HEK293 (cell line): ENCODE measurements around the gene LRFN4.

Experiments
- BCL11A ChIP-seq: fragments of 450-650 bp; formaldehyde crosslinking; IDR thresholded peaks from 2 replicates; pipeline ENCODE4 v1.5.1; 2016; ENCODE audit warnings: low read depth, missing biosample characterization, missing genetic modification characterization
- RBAK ChIP-seq: fragments of 450-650 bp; formaldehyde crosslinking; IDR thresholded peaks from 2 replicates; pipeline ENCODE4 v1.5.1; 2016; ENCODE audit warnings: missing biosample characterization, missing genetic modification characterization
- SP3 ChIP-seq: fragments of 450-650 bp; formaldehyde crosslinking; IDR thresholded peaks from 2 replicates; pipeline ENCODE4 v1.5.1; 2016; ENCODE audit warnings: missing biosample characterization, missing genetic modification characterization
- TCF7L2 ChIP-seq: IDR thresholded peaks from 2 replicates; pipeline ENCODE4 v1.6.1; 2011; ENCODE audit warnings: low read depth, mild to moderate bottlenecking, inconsistent platforms, low read length, moderate library complexity, borderline replicate concordance
- TRIM28 ChIP-seq: IDR thresholded peaks from 2 replicates; pipeline ENCODE4 v1.6.1; 2011; ENCODE audit warnings: low read length, control low read depth, borderline replicate concordance
- YY2 ChIP-seq: fragments of 450-650 bp; formaldehyde crosslinking; IDR thresholded peaks from 2 replicates; pipeline ENCODE4 v1.5.1; 2016; ENCODE audit warnings: missing biosample characterization, missing genetic modification characterization
- ZBTB1 ChIP-seq: fragments of 450-650 bp; formaldehyde crosslinking; IDR thresholded peaks from 2 replicates; pipeline ENCODE4 v1.5.1; 2016; ENCODE audit warnings: missing biosample characterization, missing genetic modification characterization
- ZFP41 ChIP-seq: fragments of 450-650 bp; formaldehyde crosslinking; IDR thresholded peaks from 2 replicates; pipeline ENCODE4 v1.5.1; 2016; ENCODE audit warnings: missing biosample characterization, missing genetic modification characterization, borderline replicate concordance
- ZNF146 ChIP-seq: fragments of 450-650 bp; formaldehyde crosslinking; IDR thresholded peaks from 2 replicates; pipeline ENCODE4 v1.5.1; 2016; ENCODE audit warnings: missing biosample characterization, missing genetic modification characterization
- ZNF175 ChIP-seq: fragments of 450-650 bp; formaldehyde crosslinking; IDR thresholded peaks from 2 replicates; pipeline ENCODE4 v1.5.1; 2016; ENCODE audit warnings: missing biosample characterization, missing genetic modification characterization
- ZNF239 ChIP-seq: fragments of 450-650 bp; formaldehyde crosslinking; IDR thresholded peaks from 2 replicates; pipeline ENCODE4 v1.5.1; 2016; ENCODE audit warnings: missing biosample characterization, missing genetic modification characterization
- ZNF324 ChIP-seq: fragments of 450-650 bp; formaldehyde crosslinking; IDR thresholded peaks from 2 replicates; pipeline ENCODE4 v1.5.1; 2016; ENCODE audit warnings: missing biosample characterization, missing genetic modification characterization
- ZNF366 ChIP-seq: fragments of 450-650 bp; formaldehyde crosslinking; conservative IDR thresholded peaks from 2 replicates; pipeline ENCODE4 v1.5.1; 2016; ENCODE audit warnings: missing biosample characterization, missing genetic modification characterization
- ZNF473 ChIP-seq: fragments of 450-650 bp; formaldehyde crosslinking; IDR thresholded peaks from 2 replicates; pipeline ENCODE4 v1.5.1; 2017; ENCODE audit warnings: missing biosample characterization, missing genetic modification characterization
- ZNF48 ChIP-seq: fragments of 450-650 bp; formaldehyde crosslinking; IDR thresholded peaks from 2 replicates; pipeline ENCODE4 v1.5.1; 2016; ENCODE audit warnings: missing biosample characterization, missing genetic modification characterization
- ZNF501 ChIP-seq: fragments of 450-650 bp; formaldehyde crosslinking; IDR thresholded peaks from 2 replicates; pipeline ENCODE4 v1.5.1; 2016; ENCODE audit warnings: missing biosample characterization, missing genetic modification characterization
- ZNF514 ChIP-seq: fragments of 450-650 bp; formaldehyde crosslinking; IDR thresholded peaks from 2 replicates; pipeline ENCODE4 v1.5.1; 2016; ENCODE audit warnings: missing biosample characterization, missing genetic modification characterization
- ZNF555 ChIP-seq: fragments of 450-650 bp; formaldehyde crosslinking; conservative IDR thresholded peaks from 2 replicates; pipeline ENCODE4 v1.5.1; 2017; ENCODE audit warnings: missing biosample characterization, mild to moderate bottlenecking, missing genetic modification characterization, inconsistent platforms
- ZNF561 ChIP-seq: fragments of 450-650 bp; IDR thresholded peaks from 2 replicates; pipeline ENCODE4 v1.5.1; 2018; ENCODE audit warnings: missing biosample characterization, missing genetic modification characterization, borderline replicate concordance
- ZNF571 ChIP-seq: fragments of 450-650 bp; formaldehyde crosslinking; IDR thresholded peaks from 2 replicates; pipeline ENCODE4 v1.5.0; 2017; ENCODE audit warnings: missing biosample characterization, missing genetic modification characterization
- ZNF596 ChIP-seq: fragments of 450-650 bp; IDR thresholded peaks from 2 replicates; pipeline ENCODE4 v1.5.0; 2018; ENCODE audit warnings: missing biosample characterization, mild to moderate bottlenecking, missing genetic modification characterization, moderate library complexity
- ZNF701 ChIP-seq: fragments of 450-650 bp; formaldehyde crosslinking; IDR thresholded peaks from 2 replicates; pipeline ENCODE4 v1.5.1; 2016; ENCODE audit warnings: missing biosample characterization, missing genetic modification characterization
- TF ChIP-seq, protein P1 (sequence below): fragments of 450-650 bp; formaldehyde crosslinking; IDR thresholded peaks from 2 replicates; pipeline ENCODE4 v1.5.1; 2016; ENCODE audit warnings: missing biosample characterization, missing genetic modification characterization
- TF ChIP-seq, protein P2 (sequence below): fragments of 450-650 bp; IDR thresholded peaks from 2 replicates; pipeline ENCODE4 v1.5.1; 2018; ENCODE audit warnings: missing biosample characterization, missing genetic modification characterization
- TF ChIP-seq, protein P3 (sequence below): fragments of 450-650 bp; formaldehyde crosslinking; conservative IDR thresholded peaks from 2 replicates; pipeline ENCODE4 v1.5.1; 2016; ENCODE audit warnings: low read depth, missing biosample characterization, missing genetic modification characterization
- TF ChIP-seq, protein P4 (sequence below): IDR thresholded peaks from 2 replicates; pipeline ENCODE4 v1.6.1; 2011; ENCODE audit warnings: mild to moderate bottlenecking, low read depth, low read length, borderline replicate concordance

Gene LRFN4

DNA sequence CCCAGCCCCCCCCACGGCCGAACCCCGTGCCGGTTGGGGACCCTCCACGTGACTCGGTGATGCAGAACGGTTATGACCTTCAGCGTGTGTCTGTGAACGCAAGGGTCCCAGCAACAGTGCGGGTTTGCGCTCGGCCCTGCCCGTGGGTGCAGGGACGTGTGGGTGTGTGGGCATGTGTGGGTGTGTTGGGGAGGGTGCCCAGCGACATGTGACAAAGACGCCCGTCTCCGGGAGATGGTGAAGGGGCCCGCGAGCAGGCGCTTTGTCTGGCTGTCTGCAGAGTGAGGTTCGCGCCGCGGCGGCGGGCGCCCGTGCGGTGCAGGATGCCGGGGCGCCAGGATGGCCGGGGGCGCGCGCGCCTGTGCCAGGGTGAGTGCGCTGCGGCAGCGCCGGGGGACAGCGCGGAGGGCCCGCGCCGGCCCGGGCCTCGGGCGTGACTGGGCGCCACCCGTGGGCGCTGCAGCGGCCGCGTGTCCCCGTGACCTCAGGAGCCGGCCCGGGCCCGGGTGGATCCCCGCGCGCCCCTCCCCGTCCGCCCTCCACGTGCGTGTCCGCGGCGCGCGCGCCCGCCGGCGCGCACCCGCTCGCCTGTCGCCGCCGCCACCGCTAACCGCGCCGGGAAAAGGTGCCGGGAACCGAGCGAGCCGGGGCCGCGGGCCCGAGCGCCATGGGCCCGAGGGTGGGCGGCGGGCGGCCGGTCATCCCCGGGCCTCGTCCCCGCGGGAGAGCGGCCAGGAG, at the start of gene LRFN4 (continued):
- TF ChIP-seq TCF7L2 (no peak), BCL11A (peak; percentile 38; the same call in 1 of the 2 replicates), ZNF473 (tag by site-specific recombination) (no peak), ZNF701 (tag by site-specific recombination) (no peak), ZBTB1 (tag by site-specific recombination) (no peak), ZNF501 (tag by site-specific recombination) (no peak), ZNF561 (tag by site-specific recombination) (no peak), YY2 (tag by site-specific recombination) (no peak), RBAK (tag by site-specific recombination) (no peak), TRIM28 (no peak), ZNF366 (no peak), ZNF239 (tag by site-specific recombination) (no peak), ZNF48 (tag by site-specific recombination) (no peak), ZNF596 (tag by site-specific recombination) (no peak), ZNF324 (tag by site-specific recombination) (no peak), ZNF571 (tag by site-specific recombination) (no peak), ZNF146 (tag by site-specific recombination) (no peak), ZNF175 (tag by site-specific recombination) (no peak), ZNF555 (tag by site-specific recombination) (no peak), SP3 (tag by site-specific recombination) (peak; percentile 34; the same call in 1 of the 2 replicates), ZFP41 (tag by site-specific recombination) (no peak), ZNF514 (tag by site-specific recombination) (no peak)
- TF ChIP-seq, protein P1, sequence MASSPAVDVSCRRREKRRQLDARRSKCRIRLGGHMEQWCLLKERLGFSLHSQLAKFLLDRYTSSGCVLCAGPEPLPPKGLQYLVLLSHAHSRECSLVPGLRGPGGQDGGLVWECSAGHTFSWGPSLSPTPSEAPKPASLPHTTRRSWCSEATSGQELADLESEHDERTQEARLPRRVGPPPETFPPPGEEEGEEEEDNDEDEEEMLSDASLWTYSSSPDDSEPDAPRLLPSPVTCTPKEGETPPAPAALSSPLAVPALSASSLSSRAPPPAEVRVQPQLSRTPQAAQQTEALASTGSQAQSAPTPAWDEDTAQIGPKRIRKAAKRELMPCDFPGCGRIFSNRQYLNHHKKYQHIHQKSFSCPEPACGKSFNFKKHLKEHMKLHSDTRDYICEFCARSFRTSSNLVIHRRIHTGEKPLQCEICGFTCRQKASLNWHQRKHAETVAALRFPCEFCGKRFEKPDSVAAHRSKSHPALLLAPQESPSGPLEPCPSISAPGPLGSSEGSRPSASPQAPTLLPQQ = peak; percentile 44; the same call in 1 of the 2 replicates
- TF ChIP-seq, protein P2, sequence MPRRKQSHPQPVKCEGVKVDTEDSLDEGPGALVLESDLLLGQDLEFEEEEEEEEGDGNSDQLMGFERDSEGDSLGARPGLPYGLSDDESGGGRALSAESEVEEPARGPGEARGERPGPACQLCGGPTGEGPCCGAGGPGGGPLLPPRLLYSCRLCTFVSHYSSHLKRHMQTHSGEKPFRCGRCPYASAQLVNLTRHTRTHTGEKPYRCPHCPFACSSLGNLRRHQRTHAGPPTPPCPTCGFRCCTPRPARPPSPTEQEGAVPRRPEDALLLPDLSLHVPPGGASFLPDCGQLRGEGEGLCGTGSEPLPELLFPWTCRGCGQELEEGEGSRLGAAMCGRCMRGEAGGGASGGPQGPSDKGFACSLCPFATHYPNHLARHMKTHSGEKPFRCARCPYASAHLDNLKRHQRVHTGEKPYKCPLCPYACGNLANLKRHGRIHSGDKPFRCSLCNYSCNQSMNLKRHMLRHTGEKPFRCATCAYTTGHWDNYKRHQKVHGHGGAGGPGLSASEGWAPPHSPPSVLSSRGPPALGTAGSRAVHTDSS = no peak
- TF ChIP-seq, protein P3, sequence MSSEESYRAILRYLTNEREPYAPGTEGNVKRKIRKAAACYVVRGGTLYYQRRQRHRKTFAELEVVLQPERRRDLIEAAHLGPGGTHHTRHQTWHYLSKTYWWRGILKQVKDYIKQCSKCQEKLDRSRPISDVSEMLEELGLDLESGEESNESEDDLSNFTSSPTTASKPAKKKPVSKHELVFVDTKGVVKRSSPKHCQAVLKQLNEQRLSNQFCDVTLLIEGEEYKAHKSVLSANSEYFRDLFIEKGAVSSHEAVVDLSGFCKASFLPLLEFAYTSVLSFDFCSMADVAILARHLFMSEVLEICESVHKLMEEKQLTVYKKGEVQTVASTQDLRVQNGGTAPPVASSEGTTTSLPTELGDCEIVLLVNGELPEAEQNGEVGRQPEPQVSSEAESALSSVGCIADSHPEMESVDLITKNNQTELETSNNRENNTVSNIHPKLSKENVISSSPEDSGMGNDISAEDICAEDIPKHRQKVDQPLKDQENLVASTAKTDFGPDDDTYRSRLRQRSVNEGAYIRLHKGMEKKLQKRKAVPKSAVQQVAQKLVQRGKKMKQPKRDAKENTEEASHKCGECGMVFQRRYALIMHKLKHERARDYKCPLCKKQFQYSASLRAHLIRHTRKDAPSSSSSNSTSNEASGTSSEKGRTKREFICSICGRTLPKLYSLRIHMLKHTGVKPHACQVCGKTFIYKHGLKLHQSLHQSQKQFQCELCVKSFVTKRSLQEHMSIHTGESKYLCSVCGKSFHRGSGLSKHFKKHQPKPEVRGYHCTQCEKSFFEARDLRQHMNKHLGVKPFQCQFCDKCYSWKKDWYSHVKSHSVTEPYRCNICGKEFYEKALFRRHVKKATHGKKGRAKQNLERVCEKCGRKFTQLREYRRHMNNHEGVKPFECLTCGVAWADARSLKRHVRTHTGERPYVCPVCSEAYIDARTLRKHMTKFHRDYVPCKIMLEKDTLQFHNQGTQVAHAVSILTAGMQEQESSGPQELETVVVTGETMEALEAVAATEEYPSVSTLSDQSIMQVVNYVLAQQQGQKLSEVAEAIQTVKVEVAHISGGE (tag by site-specific recombination) = no peak
- TF ChIP-seq, protein P4, sequence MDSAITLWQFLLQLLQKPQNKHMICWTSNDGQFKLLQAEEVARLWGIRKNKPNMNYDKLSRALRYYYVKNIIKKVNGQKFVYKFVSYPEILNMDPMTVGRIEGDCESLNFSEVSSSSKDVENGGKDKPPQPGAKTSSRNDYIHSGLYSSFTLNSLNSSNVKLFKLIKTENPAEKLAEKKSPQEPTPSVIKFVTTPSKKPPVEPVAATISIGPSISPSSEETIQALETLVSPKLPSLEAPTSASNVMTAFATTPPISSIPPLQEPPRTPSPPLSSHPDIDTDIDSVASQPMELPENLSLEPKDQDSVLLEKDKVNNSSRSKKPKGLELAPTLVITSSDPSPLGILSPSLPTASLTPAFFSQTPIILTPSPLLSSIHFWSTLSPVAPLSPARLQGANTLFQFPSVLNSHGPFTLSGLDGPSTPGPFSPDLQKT = no peak
